ENCODE measurements around the gene DDA1. TPM values are rescaled to one million over a fixed set of nuclear protein-coding genes. Genes with fewer than 3 reads are reported as not detected.

DDA1 gene
- total and polyA plus RNA-seq, 2 of the 13 experiments (the other 11 are each of a cell fraction or from before 2014, with no cell fraction given): 24.5 to 26.0 TPM

- Histone ChIP-seq H3K36me3 (replicated peaks in 1 of 2; ENCODE audit: control insufficient read depth in 1 of 2, insufficient read depth in 2 of 2, low read length in 2 of 2) (no peaks in the 10 kb centered on the region), H3K79me2 (ENCODE audit: insufficient read depth, low read length) (peaks cover 4% of the 10 kb centered on the region), H3K9ac (ENCODE audit: insufficient read depth, low read depth, low read length) (no peak overlapping the region), H3K27me3 (ENCODE audit: control insufficient read depth in 1 of 2, insufficient read depth in 2 of 2, low read length in 2 of 2) (no peaks in the 10 kb centered on the region; a peak in 1 of 5 replicates), H3K27ac (ENCODE audit: extremely low read length, insufficient read depth, low read length) (no peak overlapping the region), H3K4me3 (replicated peaks in 1 of 3; ENCODE audit: insufficient read depth in 1 of 3, low read depth in 2 of 3, low read length in 3 of 3) (no peak overlapping the region), H2AFZ (ENCODE audit: low read length) (no peak overlapping the region), H4K20me1 (ENCODE audit: insufficient read depth, low read length) (no peaks in the 10 kb centered on the region), H3K4me1 (ENCODE audit: insufficient read depth, low read length) (peaks cover 39% of the 10 kb centered on the region), H3K4me2 (ENCODE audit: low read depth, low read length) (no peak overlapping the region; the same call in 1 of the 2 replicates), H3K9me3 (ENCODE audit: low read length) (no peaks in the 10 kb centered on the region)
- 98% methylated on average over 43 of the region's 45 CpGs for WGBS (ENCODE audit: low lambda C conversion rate)
- DNase-seq (ENCODE audit: low spot score) (peak; percentile 87), ATAC-seq (peak; percentile 24), FAIRE-seq (no peak)
- BruUV-seq (replicated peaks): no TSS peak
- POLR2A ChIA-PET: interaction anchor here (0.6 to 3.7 kb wide), 15 partner anchors 9 to 526 kb away, joined by 3 to 37 read pairs (median 5); partner anchors contain the start of genes BABAM1, BST2, DDA1 and MRPL34
- CTCF ChIA-PET (ENCODE audit: low intra/inter-chr PET ratio, low total read pairs): no interaction called here
- in situ Hi-C loops (cut with HindIII; ENCODE audit: extremely low pct_ligation_motif_present, low pct_unique_long_range_greater_than_20kb): no loop called here
- intact Hi-C loops (cut with micrococcal nuclease; ENCODE audit: unreplicated experiment): no loop called here
- TF ChIP-seq ZIK1 (CRISPR knock-in tag; IDR thresholded peaks at IDR 0.05; ENCODE audit: borderline replicate concordance, low read depth) (no peak), ZNF687 (CRISPR knock-in tag; IDR thresholded peaks at IDR 0.05) (0 out of 2 replicates have a peak, but pooled peaks have one; percentile 12), SP2 (CRISPR knock-in tag; IDR thresholded peaks at IDR 0.05) (peak; percentile 46; the same call in 1 of the 2 replicates), SAP130 (CRISPR knock-in tag; IDR thresholded peaks at IDR 0.05; ENCODE audit: low read depth) (0 out of 2 replicates have a peak, but pooled peaks have one; percentile 22), SP1 (IDR thresholded peaks at IDR 0.05) (no peak), SP1 (CRISPR knock-in tag; IDR thresholded peaks at IDR 0.05) (peak; percentile 57; the same call in 1 of the 2 replicates), RXRA (CRISPR knock-in tag; IDR thresholded peaks at IDR 0.05) (0 out of 2 replicates have a peak, but pooled peaks have one; percentile 26), GABPB1 (CRISPR knock-in tag; IDR thresholded peaks at IDR 0.05) (peak; percentile 31; the same call in 1 of the 2 replicates), ZFP36L2 (CRISPR knock-in tag; IDR thresholded peaks at IDR 0.05) (no peak), ZBTB33 (CRISPR knock-in tag; IDR thresholded peaks at IDR 0.05) (peak; percentile 75; the same call in 1 of the 2 replicates), ZC3H13 (CRISPR knock-in tag; IDR thresholded peaks at IDR 0.05) (0 out of 2 replicates have a peak, but pooled peaks have one; percentile 39), WIZ (CRISPR knock-in tag; IDR thresholded peaks at IDR 0.05) (no peak), NFYC (CRISPR knock-in tag; IDR thresholded peaks at IDR 0.05) (peak; percentile 82), NFYB (CRISPR knock-in tag; IDR thresholded peaks at IDR 0.05) (peak; percentile 82), ZBTB38 (CRISPR knock-in tag; IDR thresholded peaks at IDR 0.05) (peak; percentile 62; the same call in 1 of the 2 replicates), RFXAP (CRISPR knock-in tag; IDR thresholded peaks at IDR 0.05; ENCODE audit: borderline replicate concordance) (0 out of 2 replicates have a peak, but pooled peaks have one; percentile 27), SP4 (CRISPR knock-in tag; IDR thresholded peaks at IDR 0.05) (peak; percentile 67; the same call in 1 of the 2 replicates), HNRNPL (IDR thresholded peaks at IDR 0.05; ENCODE audit: low read depth, low read length) (0 out of 2 replicates have a peak, but pooled peaks have one; percentile 26)
Measured at GRCh38 chr19:17332677-17333581, 23.6 kb downstream of the DDA1 start.
